KOPT-K1 (cell line): ENCODE results near the gene ATP8A1.
"Not testable (repeated sequence)": the region's sequence is repeated elsewhere in the genome, so short reads cannot be mapped to it uniquely, and the experiment has no call there.

ENCODE experiments used
- H3K27ac ChIP-seq: fragments of 200-600 bp; sonication (generic); 2 replicates; pipeline ENCODE4 v1.5.1; 2016; ENCODE audit warnings: antibody characterized with exemption, mild to moderate bottlenecking, low read depth, low read length; ENCODE audit not compliant: poor library complexity, severe bottlenecking
- H3K36me3 ChIP-seq: fragments of 200-600 bp; sonication (generic); 2 replicates; pipeline ENCODE4 v1.5.1; 2017; ENCODE audit warnings: antibody characterized with exemption, mild to moderate bottlenecking, low read length, moderate library complexity; ENCODE audit not compliant: insufficient read depth
- H3K9me3 ChIP-seq: fragments of 200-600 bp; sonication (generic); 2 replicates; pipeline ENCODE4 v1.5.1; 2017; ENCODE audit warnings: antibody characterized with exemption, low read length, mild to moderate bottlenecking; ENCODE audit not compliant: insufficient read depth, poor library complexity, severe bottlenecking

Gene ATP8A1

DNA sequence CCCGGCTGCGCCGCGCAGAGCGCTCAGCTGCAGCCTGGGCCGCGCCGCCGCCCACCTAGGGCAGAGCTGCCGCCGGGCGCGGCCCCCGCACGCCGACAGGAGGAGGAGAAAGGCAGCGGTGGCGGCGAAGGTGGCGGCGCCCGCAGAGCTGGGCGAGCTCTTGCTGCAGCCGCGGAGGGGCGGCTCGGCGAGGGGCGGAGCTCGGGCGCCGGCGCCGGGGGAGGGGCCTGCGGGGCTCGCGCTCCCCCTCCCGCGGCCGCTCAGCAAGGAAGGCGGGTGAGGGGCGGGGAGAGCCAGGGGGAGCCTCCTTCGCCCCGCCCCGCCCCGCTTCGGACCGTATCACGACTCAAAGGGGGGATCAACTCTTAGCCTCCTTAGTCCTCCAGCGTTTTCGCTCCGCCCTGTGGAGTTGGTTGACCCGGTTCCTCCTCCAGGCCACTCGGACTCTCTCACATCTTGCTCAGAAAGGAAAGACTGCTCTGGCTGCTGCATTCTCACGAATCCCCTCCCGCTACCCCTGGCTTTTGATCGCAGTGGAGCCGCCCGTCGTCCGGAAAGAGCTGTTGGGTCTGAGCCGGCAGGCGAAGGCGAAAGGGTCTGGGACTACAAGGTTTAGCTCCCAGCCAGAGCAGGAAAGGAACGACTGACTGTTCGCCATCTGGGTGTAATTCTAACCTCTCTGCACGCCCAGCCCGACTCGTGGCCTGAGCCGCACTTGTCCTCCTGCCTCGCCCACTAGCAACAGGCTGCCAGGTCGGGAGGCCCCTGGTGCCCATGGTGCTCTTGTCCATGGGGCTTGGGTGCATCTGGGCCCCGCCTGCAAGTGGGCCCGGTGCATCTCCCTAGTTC, at the start of gene ATP8A1:
ATP8A1 (minus strand) TSS at position 162 of the 849 bp plus-strand sequence. CDS start 232 bp downstream, outside the sequence.
- Histone ChIP-seq H3K9me3 (no peaks in the 10 kb centered on the region), H3K27ac (peak within 1 kb of the TSS; percentile 95), H3K36me3 (no peaks in the 10 kb centered on the region)

DNA sequence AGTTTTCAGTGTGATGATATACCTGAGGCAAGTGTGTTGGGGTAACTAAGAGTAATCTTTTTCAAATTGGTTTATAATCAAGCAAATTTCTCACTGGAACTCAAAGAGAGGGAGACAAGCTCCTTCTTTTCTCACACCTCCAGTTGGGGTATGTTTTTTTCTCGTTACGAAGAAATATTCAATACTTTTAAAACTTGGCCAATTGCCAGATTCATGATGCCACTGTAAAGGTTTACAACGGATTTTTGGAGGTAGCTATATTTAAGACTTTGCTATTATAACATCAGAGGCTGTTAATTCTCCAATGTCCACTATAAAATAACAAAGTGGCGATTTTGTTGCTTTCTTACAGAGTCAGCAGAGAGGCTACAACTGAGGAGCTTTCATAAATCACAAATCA, 49.2 kb upstream of the ATP8A1 start:
- Histone ChIP-seq H3K27ac (no peak overlapping the region), H3K9me3 (no peaks in the 10 kb centered on the region), H3K36me3 (no peaks in the 10 kb centered on the region)

DNA sequence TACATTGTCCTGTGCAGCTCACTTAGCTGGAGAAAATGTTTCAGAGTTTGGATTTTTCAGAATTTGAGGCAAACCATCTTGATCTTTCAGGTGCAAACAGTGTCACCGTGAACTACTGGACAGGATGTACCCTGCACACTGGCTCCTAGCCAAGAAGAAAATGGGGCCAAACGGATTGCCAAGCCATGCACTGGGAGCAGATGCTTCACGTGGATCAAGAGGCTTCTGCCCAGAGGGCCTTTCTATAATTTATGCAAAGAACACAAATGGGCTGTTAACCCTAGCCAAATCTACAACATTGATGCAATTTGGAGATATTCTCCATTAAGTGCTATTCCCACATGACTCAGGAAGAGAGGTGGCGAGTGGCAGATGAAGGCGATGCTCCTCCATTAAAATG, 46.9 kb upstream of the ATP8A1 start:
- H3K9me3 ChIP-seq = no peaks in the 10 kb centered on the region
- no peaks in the 10 kb centered on the region for H3K36me3 ChIP-seq
- no peak overlapping the region for H3K27ac ChIP-seq

DNA sequence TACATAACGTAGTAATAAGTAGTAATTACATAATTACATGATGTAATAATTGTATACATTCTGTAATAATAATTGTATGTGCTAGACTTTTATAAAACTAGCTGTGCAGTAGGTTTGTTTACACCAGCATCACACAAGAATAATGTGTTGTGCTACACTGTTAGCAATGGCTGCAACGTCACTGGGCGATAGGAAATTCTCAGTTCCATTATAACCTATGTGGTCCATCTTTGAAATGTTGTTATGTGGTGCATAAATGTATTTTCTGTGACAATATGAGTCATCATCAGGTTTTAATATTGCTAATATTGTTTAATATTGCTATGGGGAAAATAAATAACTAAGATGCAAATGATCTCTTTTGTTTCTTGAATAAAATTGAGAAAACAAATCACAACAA, 46.0 kb upstream of the ATP8A1 start:
- Histone ChIP-seq H3K9me3 (no peaks in the 10 kb centered on the region), H3K36me3 (no peaks in the 10 kb centered on the region), H3K27ac (no peak overlapping the region)

DNA sequence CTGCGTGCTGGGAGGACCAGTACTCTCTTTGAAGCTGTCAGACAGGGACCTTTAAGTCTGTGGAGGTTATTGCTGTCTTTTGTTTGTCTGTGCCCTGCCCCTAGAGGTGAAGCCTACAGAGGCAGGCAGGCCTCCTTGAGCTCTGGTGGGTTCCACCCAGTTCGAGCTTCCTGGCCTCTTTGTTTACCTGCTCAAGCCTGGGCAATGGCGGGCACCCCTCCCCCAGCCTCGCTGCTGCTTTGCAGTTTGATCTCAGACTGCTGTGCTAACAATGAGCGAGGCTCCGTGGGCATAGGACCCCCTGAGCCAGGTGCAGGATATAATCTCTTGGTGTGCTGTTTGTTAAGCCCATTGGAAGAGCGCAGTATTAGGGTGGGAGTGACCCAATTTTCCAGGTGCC, 44.9 kb upstream of the ATP8A1 start:
- H3K9me3 ChIP-seq, H3K27ac ChIP-seq, H3K36me3 ChIP-seq: not testable (repeated sequence)

DNA sequence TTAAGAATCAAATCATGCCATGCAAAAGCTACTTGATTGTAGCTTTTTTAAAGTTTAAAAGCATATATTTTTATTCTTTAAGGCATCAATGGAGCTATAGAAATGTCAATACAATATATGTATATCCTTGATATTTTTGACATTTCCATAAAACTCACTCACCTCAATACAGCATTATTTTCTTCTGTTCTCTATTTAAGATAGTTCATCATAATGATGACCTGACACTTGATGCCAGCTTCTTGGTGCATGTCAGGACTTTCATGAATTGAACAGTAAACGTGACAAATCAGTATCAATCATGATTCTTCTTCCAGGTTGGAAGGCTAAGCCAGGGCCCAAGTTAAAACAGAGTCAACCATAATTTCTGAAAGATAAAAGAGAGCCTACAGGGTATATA, 33.6 kb upstream of the ATP8A1 start:
- H3K9me3 ChIP-seq = no peaks in the 10 kb centered on the region

DNA sequence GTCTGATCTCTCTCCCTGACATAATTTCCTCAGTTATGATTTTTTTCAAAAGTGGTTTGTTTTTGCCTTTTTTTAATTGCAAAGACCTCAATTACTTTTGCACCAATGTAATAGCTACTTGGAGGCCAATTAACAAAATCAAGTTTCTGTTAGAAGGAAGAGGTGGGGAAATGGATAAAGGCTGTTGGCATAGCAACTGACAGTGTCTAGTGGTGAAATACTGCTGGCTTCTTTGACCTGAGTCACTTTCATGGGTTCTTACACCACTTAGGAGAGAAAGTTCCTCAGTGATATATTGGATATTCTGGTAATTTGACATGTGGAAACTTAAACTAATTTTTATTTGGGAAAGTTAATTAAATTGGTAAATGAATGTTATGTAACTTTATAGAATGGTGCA, 26.5 kb upstream of the ATP8A1 start:
- no peaks in the 10 kb centered on the region for H3K9me3 ChIP-seq
- no peak overlapping the region for H3K27ac ChIP-seq
- no peaks in the 10 kb centered on the region for H3K36me3 ChIP-seq

More for the DNA sequence above, 33.6 kb upstream of the ATP8A1 start:
- no peak overlapping the region for H3K27ac ChIP-seq
- H3K36me3 ChIP-seq = no peaks in the 10 kb centered on the region

DNA sequence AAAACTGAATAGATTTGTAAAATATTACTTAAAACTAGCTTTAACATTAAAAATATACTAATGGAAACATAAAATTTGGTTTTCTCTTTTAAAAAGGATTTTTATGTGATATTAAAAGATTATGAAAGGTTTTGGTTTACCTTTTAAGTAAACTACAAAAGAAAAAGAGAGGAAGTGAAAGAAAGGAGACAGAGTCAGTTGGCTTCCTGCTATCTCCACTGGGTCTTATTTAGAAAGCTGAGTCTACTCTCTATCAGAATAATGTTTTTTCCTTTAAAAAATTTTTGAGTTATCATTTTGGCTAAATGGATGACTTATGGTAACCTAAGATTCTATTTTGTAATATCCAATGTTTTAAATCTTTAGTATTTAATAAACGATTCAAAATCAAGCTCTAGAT, 21.6 kb upstream of the ATP8A1 start:
- H3K27ac ChIP-seq = no peak overlapping the region

DNA sequence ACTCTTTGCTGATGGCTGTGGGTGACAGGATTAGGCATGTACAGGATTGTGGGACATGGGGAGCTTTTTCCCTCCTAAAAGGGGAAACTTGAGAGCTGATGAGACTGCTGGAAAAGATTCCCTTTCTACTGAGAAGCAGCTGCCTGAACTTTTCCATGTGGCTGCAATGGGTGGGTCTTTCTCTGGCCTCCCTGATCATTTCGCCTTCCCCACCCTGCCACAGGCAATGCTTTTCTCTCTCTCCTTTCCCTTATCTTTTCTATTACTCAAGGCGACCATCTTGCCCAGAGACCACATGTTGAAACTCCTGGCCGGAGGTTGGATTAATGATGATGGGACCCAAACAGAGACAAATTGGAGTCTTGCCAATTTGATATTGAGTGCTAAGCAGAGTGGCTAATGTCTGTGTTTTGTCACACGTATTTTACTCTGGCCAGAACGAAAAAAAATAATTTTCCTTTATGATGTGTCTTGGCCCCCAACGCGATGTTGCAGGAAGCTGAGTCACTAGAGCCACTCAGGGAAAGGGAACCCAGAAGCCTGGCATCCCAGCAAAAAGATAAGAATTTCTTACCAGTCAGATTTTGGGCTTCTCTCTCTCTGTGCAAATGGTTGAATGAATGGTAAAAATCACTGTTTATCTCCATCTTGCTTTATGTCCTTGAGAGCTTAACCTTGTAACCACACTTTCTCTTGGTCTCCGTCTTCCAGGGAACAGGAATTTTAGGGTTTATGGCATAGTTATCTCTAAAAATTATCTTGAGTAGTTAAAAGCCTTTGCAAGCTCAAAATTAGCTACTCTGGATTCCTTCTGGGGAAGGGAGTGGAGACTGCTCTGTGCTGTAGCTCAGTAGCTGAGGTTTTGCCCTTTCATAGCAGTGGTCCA, 19.4 kb upstream of the ATP8A1 start:
- Histone ChIP-seq H3K27ac (no peak overlapping the region), H3K36me3 (no peaks in the 10 kb centered on the region), H3K9me3 (no peaks in the 10 kb centered on the region)

More for the DNA sequence above, 21.6 kb upstream of the ATP8A1 start:
- H3K36me3 ChIP-seq = no peaks in the 10 kb centered on the region
- H3K9me3 ChIP-seq = no peaks in the 10 kb centered on the region

DNA sequence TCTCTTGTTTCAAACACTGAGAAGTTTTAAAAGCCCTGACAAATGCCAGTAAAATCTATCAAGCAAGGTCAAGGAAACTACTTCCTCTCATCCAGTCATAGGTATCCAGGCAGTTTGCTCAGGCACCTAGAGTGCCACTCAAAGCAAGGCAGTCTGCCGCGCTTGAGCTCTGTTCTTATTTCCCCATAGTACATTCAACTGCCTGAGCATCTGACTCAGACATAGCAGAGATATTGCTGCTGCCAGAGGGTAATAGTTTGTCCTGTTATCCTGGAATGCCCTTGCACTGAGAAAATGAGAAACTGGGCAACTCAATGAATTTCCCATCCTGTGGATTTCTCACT, 16.1 kb upstream of the ATP8A1 start:
- no peaks in the 10 kb centered on the region for H3K9me3 ChIP-seq
- H3K27ac ChIP-seq = no peak overlapping the region
- H3K36me3 ChIP-seq = no peaks in the 10 kb centered on the region

DNA sequence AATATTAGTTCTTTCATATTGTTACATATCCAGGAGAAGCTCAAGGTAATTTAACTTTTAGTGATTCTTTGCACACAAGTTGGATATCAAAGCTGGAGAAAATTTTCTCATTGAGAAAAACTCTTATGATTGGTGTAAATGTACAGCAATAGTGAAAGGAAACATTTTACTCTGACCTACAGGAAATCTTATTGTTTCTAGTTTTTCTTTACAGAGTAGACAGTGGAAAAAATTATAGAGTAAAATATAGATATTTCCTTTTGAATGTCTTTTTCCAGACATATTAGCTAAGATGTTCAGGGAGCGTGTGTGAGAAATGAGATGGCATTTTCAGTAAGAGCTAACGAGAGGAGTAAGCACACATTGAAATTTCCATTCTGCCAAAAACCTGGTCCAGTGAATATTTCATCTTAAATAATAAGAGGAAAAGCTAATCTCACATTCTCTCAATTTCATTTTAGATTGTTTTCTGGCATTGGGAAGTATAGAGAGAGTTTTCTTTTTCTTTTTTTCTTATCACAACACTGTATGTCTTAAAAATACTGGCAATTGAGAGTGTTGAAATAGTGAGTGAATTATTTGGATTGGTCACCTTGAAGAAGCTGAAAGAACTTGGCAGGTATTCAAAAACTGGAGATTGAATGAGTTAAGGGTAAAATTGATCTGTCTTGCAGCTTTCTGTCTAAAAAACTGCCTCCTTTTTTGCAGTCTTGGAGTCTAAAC, 15.6 kb upstream of the ATP8A1 start:
- H3K9me3 ChIP-seq = no peaks in the 10 kb centered on the region
- no peak overlapping the region for H3K27ac ChIP-seq
- H3K36me3 ChIP-seq = no peaks in the 10 kb centered on the region

DNA sequence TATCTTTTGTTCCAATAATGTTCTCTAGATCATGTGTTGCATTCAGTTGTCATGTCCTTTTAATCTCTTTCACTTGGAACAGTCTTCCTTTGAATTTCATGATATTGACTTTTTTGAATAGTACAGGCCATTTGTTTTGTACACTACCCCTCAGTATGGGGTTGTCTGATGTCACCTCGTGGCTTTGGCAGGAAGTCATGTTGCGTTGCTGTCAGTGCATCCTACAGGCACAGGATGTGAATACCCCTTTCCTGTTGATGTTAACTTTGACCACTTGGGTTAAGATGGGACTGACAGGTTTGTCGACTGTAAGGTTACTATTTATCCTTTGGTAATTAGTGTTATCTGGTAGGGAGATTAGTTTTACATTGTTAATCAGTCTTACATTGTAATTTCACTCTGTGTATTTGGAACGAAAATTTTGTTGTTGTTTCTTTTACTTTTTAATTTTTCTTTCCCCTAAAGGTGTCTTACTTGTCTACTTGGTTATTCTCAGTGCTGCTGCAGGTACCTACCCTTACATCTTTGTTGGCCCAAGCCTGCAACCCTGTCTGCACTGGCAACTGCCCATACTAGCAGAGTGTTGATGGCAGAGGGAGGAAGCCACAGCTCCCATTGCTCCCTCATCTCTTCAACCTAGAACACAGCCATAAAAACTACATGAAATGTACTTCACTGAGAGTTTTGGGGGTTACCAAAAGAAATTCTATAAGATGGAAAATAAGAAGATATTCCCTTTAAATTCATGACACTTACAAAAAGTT, 14.7 kb upstream of the ATP8A1 start:
- peak overlapping the region; percentile 33 for H3K27ac ChIP-seq
- no peaks in the 10 kb centered on the region for H3K36me3 ChIP-seq
- no peaks in the 10 kb centered on the region for H3K9me3 ChIP-seq

DNA sequence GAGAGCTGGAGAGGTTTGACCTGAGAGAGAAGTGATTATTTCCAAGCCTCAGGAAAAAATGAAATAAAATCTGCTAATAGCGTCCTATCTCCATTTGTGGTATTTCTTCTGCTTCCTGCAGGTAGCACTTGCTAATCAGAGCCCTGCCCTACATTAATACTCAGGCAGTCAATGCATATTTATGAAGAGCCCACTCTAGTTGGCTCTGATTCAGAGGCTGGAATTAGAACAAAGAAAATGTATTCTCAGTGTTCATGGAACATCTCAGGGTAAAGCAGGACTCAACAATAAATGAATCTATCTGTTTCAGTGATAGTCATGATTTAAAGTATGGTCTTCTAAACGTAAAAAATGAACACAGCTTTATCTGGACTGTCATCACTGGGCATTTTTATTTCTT, 1.4 kb upstream of the ATP8A1 start:
- Histone ChIP-seq H3K27ac (peak overlapping the region; percentile 95), H3K36me3 (no peaks in the 10 kb centered on the region), H3K9me3 (no peaks in the 10 kb centered on the region)

DNA sequence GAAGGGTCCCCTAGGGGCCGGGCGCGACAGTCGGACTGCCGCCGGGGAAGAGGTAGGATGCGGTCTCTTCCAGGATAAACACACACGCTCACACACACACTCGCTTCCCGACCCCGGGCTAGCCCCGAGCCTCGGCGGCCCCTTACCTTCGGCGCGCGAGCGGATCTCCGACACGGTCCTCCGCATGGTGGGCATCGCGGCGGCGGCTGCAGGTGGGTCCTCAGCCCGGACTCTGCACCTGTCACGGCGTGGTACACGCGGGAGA, 294 bp downstream of the ATP8A1 start:
- peaks cover 5% of the 10 kb centered on the region for H3K9me3 ChIP-seq
- H3K36me3 ChIP-seq = no peaks in the 10 kb centered on the region
- H3K27ac ChIP-seq = peak overlapping the region; percentile 95
